GM08714 (cell line): ENCODE data around the gene AREL1.

Experiments
- H3K4me3 ChIP-seq: fragments of 200-500 bp; sonication (Bioruptor generic); 2 replicates; pipeline ENCODE4 v1.5.1; 2014; ENCODE audit warnings: mild to moderate bottlenecking, low read length, inconsistent platforms
- ZNF274 ChIP-seq: IDR thresholded peaks from 2 replicates; pipeline ENCODE4 v1.6.1; 2012; ENCODE audit warnings: mild to moderate bottlenecking, low read depth, low read length

Gene AREL1

GRCh38 chr14:74682169-74682952, 30.5 kb downstream of the AREL1 start:
- TF ChIP-seq ZNF274: no peak
- H3K4me3 ChIP-seq: no peak overlapping the region

GRCh38 chr14:74675219-74675618, 37.7 kb downstream of the AREL1 start:
- no peak overlapping the region for H3K4me3 ChIP-seq
- TF ChIP-seq ZNF274: no peak

GRCh38 chr14:74673768-74674167, 39.1 kb downstream of the AREL1 start:
- no peak overlapping the region for H3K4me3 ChIP-seq
- no peak for TF ChIP-seq ZNF274

- TF ChIP-seq ZNF274: no peak
- no peak overlapping the region for H3K4me3 ChIP-seq
Measured at GRCh38 chr14:74671789-74672188, 41.1 kb downstream of the AREL1 start.

- TF ChIP-seq ZNF274: no peak
- no peak overlapping the region for H3K4me3 ChIP-seq
Measured at GRCh38 chr14:74670726-74671411, 42.0 kb downstream of the AREL1 start.

- TF ChIP-seq ZNF274: no peak
- no peak overlapping the region for H3K4me3 ChIP-seq
Measured at GRCh38 chr14:74669846-74670245, 43.0 kb downstream of the AREL1 start.

GRCh38 chr14:74669256-74669655, 43.6 kb downstream of the AREL1 start:
- no peak overlapping the region for H3K4me3 ChIP-seq
- TF ChIP-seq ZNF274: no peak

GRCh38 chr14:74667758-74668157, 45.1 kb downstream of the AREL1 start:
- no peak for TF ChIP-seq ZNF274
- no peak overlapping the region for H3K4me3 ChIP-seq

GRCh38 chr14:74664717-74665116, 48.2 kb downstream of the AREL1 start:
- no peak overlapping the region for H3K4me3 ChIP-seq
- TF ChIP-seq ZNF274: no peak

GRCh38 chr14:74663884-74664283, 49.0 kb downstream of the AREL1 start:
- TF ChIP-seq ZNF274: no peak
- H3K4me3 ChIP-seq: no peak overlapping the region

- no peak overlapping the region for H3K4me3 ChIP-seq
- TF ChIP-seq ZNF274: no peak
Measured at GRCh38 chr14:74661726-74662450, 51.0 kb downstream of the AREL1 start.

- no peak overlapping the region for H3K4me3 ChIP-seq
- TF ChIP-seq ZNF274: no peak
Measured at GRCh38 chr14:74660863-74661262, 52.0 kb downstream of the AREL1 start.

- no peak for TF ChIP-seq ZNF274
- no peak overlapping the region for H3K4me3 ChIP-seq
Measured at GRCh38 chr14:74660167-74660566, 52.7 kb downstream of the AREL1 start.

- H3K4me3 ChIP-seq: no peak overlapping the region
- no peak for TF ChIP-seq ZNF274
Measured at GRCh38 chr14:74658535-74659131, 54.2 kb downstream of the AREL1 start.
